ENCODE results near the gene ACTG1.

Gene ACTG1

DNA sequence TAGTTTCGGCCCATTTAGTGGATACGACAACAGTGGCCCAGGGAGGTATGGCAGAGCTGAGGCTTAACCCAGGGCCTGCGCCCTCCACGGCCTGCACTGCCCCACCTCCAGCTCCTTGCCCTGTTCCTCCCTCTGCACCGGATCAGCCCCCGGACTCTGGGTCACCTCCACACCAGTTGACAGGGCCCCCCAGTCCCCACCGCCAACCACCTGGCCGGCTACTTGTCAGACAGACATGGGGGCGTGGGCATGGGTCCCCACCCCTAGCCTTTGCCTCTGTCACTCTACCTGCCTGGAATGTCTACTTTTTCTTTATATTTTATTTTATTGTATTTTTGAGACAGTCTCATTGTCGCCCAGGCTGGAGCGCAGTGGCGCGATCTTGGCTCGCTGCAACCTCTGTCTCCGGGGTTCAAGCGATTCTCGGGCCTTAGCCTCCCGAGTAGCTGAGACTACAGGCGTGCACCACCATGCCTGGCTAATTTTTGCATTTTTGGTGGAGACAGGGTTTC, 3.0 kb upstream of the ACTG1 start:
- no peak for DNase-seq

GRCh38 chr17:81514739-81515529, 2.3 kb upstream of the ACTG1 start:
- DNase-seq = peak; percentile 24

GRCh38 chr17:81514489-81514738, 1.8 kb upstream of the ACTG1 start:
- no peak for DNase-seq

DNA sequence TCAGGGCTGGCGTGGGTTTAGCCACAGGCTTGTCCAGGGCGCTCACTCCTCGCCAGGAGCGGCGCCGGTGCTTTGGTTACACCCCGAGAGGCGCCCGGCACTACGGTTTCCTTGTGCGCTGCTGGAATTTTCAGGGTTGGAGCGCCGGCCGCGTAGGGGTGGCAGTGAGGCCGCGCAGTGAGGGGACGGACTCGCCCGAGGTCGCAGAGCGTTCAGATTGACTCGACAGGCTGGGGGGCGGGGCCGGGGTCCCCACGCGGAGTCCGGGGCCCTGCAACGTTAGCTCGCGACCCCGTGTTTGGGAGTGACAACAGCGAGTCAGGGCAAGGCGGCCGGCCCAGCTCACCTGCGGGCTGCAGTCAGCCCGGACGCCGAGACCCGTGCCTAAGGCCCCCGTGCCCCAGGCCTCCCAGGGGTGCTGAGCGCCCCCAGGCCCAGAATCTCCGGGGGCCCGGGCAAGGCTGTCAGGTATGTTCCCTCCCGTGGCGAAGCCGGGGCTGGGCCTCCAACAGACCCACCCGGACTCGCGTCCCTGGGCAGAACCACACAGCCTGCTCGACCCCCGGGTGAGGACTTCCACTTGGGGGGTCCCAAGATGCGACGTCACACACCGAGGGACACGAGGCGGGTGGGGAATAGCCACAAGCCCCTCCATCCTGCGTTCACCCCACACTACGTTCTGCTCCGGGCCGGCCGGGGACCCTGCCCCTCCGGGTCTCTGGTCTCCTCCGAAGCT, 1.3 kb upstream of the ACTG1 start:
- DNase-seq = peak; percentile 48

DNA sequence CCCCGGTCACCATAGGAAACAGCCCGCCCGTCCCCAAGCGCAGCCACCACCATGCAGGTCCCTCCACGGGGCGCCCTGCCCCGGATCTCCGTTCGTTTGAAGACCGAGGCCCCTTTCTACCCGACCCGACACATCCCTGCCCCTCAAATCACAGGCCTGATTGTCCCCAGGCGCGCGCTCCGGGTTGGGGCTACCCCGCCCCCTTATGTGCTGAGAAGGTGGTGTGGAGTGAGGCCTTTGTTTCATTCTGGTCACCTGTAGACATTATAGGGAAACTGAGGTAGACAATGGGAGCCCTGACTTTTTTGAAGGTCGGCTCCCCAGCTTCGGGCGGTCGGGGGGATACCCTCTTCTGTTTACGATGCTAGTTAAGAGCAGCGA, 763 bp upstream of the ACTG1 start:
- DNase-seq = peak; percentile 48

- no peak for DNase-seq
Observed at GRCh38 chr17:81511804-81512561, 616 bp downstream of the ACTG1 start.

- DNase-seq = no peak
Observed at GRCh38 chr17:81511554-81511803, 1.1 kb downstream of the ACTG1 start.

DNA sequence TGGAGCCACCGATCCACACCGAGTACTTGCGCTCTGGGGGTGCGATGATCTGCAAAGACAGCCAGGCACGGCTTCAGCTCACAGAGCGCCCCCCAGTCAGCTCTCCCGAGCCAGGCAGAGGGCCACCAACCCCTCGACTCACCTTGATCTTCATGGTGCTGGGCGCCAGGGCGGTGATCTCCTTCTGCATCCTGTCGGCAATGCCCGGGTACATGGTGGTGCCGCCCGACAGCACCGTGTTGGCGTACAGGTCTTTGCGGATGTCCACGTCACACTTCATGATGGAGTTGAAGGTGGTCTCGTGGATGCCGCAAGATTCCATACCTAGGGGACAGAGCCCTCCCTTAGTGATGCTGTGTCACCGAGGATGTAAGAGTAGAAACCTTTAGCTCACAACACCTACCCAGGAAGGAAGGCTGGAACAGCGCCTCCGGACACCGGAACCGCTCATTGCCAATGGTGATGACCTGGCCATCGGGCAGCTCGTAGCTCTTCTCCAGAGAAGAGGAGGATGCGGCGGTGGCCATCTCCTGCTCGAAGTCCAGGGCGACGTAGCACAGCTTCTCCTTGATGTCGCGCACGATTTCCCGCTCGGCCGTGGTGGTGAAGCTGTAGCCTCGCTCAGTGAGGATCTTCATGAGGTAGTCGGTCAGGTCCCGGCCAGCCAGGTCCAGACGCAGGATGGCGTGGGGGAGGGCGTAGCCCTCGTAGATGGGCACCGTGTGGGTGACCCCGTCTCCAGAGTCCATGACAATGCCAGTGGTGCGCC, 1.6 kb downstream of the ACTG1 start:
- no peak for DNase-seq

DNA sequence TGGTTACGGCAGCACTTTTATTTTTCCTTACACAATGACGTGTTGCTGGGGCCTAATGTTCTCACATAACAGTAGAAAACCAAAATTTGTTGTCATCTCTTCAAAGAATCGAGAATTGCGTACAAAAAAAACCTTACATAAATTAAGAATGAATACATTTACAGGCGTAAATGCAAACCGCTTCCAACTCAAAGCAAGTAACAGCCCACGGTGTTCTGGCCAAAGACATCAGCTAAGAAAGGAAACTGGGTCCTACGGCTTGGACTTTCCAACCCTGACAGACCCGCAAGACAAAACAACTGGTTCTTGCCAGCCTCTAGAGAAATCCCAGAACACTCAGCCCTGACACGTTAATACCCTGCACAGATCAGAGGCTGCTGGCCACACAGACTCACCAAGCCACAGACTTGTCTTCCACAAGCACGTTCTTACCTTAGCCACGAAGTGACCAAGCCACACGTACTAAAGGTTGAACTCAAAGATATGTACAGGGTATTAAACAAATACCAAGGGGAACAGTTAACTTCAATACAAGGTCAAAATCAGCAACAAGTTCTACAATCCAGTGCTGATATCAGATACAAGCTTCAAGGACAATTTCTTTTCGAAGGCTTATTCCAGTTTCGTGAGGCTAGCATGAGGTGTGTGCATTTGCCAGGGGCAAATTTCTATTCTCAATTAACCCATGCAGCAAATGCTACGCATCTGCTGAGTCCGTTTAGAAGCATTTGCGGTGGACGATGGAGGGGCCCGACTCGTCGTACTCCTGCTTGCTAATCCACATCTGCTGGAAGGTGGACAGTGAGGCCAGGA, 2.4 kb downstream of the ACTG1 start:
- DNase-seq = no peak

- no peak for DNase-seq
Observed at GRCh38 chr17:81509207-81509971, 3.2 kb downstream of the ACTG1 start.

DNA sequence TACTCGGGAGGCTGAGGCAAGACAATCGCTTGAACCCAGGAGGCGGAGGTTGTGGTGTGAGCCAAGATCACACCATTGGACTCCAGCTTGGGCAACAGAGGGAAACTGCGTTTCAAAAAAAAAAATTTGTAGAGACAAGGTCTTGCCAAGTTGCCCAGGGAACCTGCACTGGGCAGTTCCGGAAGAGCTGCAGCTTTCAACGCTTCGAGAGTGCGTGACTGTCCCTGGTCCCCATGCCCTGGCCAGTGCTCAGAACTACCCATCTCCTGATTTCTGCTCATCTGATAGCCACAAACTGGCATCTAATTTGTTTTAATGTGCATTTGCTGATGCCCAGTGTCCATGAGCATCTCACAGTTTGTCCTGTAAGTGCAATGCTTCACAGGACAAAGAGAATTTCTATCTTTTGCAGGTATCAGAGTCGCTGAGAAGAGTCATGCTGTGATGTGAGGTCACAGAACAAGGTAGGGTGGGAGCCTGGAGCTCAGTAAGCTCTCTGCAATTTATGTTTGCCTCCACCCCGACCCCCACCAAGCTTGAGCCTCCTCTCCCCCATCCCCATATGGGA, 3.9 kb downstream of the ACTG1 start:
- no peak for DNase-seq

DNA sequence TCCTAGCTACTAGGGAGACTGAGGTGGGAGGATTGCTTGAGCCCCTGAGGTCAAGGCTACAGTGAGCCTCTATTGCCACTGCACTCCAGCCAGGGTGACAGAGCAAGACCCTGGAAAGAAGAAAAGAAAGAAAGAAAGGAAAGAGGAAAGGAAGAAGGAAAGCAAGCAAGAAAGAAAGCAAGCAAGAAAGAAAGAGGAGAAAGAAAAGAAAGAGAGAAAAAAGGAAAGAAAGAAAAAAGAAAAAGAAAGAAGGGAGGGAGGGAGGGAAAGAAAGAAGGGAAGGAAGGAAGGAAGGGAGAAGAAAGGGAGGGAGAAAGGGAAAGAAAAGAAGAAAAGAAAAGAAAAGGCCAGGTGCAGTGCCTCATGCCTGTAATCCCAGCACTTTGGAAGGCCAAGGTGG, 9.0 kb downstream of the ACTG1 start:
- DNase-seq = no peak

DNA sequence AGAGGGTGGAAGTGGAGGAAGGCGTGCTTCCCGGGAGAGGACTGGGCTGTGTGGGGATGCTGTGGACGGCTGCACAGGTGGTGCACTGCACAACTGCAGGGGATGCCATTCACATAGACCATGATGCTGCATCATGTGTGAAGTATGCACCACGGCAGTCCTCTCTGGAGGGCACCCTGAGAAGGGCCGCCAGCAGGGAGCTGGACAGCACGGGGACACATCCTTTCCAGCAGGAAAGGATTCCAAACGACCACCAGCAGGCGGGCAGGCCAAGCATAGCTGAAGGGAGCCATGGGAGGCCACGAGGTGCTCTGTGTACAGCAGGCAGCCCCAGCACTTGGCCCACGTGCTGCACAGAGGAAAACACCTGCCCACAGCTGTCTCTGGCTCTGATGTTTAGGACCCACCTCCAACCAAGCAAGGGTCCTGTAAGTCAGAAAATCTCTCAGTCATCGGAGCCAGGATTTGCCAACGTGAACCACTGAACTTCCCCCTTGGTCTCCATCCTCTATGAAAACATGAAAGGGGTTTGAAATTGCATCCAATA, 10.1 kb downstream of the ACTG1 start:
- no peak for DNase-seq

DNA sequence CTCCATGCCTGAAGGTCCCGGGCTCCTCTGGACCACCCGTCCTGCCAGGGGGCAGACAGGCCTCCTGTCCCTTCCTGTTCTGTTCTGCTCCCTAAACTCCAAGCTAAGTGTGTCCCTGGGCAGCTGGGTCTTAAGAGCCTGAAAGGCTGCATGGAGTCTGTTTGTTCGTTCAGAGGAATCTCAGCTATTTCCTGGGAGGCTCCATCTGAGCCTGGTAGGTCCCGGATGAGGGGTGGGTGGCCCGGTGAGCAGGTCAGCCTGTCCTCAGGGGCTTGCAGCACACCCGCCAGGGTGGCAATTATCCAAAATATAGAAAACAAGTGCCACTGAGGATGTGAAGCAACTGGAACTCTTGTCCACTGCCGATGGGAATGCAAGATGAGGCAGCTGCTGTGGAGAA, 12.6 kb downstream of the ACTG1 start:
- DNase-seq = no peak

DNA sequence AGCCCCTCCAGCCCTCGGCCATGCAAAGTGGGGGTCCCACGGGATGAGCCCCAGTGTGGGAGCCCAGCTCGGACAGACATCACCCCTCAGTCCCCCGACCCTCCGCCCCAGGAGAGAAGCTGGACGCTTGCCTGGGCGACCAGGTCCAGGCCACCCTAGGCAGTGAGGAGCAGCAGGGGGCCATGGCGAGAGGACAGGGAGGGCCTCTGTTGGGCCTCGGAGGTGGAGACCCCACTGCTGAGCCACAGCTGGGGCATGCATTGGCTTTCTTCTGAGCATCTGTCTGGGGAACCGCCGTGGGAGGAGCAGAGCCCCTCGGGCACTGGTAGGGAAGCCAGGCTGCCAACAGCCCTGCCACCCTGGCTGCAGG, 13.0 kb downstream of the ACTG1 start:
- no peak for DNase-seq

- no peak for DNase-seq
Observed at GRCh38 chr17:81498953-81499600, 13.5 kb downstream of the ACTG1 start.

DNA sequence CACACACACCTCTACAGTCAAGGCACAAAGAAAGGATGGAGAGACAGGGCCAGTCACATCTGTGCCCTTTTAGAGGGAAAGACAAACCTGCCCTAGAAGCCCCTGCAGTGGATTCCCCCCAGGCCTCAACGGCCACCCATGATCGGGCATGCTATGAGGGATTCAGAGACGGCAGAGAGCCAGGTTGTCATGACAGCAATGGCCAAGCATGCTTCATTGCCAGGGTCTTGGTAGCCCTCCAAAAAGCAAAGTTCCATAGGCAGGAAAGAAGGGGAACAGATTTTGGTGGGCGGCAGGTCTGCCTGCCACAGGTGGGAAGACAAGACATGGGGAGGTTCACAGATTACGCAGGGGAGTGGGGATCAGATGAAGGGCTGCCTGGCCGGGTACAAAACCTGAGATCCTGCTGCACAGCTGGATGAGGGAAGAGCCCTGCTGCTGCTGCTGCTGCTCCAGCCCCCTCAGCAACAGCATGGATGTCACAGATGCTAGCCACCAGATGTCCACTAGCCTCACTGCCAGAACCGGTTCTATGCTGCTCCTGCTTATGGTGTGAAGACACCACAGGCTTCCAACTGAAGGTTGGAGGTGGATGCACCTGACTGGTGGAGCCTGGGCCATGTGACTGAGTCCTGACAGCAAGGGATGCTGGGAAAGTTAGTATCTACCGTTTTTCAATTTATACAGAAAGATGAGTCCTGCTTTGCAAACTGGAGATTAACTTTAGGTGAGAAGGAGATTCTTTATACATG, 17.8 kb downstream of the ACTG1 start:
- peak; percentile 60 for DNase-seq

DNA sequence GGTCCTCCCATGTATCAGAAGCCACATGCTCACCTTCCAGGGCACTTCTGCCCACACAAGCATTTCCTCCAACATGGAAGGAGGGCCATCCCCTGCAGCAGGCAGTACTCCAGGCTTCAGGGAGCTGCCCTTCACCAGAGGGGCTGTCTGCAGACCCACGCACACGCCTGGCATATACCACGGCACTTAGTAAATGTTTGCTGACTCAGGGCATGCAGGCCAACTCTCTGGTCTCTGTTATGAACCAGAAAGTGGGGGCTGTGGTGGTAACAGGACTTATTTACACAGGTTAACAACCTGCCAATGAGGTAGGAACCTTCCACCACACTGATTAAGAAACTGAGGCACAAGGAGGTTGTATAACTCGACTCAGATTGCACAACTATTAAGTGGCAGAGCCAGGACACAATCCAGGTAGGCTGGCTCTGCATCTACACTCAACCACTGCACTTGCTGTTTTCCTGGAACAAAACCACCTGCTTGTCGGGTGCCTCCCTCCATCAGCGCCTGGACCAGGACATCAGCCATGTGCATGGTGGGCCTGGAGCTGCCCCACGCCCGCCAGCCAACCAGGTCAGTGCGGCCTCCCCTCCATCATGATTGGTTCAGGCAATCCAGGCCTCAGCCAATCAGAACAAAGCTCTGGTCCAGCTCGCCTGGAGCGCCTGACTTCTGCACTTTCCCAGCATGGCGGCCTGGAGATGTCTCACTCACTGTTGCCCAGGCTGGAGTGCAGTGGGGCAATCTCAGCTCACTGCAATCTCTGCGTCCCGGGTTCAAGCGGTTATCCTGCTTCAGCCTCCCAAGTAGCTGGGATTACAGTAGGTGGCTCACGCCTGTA, 19.2 kb downstream of the ACTG1 start:
- no peak for DNase-seq

- no peak for DNase-seq
Observed at GRCh38 chr17:81492706-81493105, 19.9 kb downstream of the ACTG1 start.
